ENCODE data around the gene HSPA6.
A peak's percentile ranks its signal among the peaks of the same experiment; 100 is the strongest.
"Not testable (repeated sequence)": the region's sequence is repeated elsewhere in the genome, so short reads cannot be mapped to it uniquely, and the experiment has no call there.

HSPA6 gene

DNA sequence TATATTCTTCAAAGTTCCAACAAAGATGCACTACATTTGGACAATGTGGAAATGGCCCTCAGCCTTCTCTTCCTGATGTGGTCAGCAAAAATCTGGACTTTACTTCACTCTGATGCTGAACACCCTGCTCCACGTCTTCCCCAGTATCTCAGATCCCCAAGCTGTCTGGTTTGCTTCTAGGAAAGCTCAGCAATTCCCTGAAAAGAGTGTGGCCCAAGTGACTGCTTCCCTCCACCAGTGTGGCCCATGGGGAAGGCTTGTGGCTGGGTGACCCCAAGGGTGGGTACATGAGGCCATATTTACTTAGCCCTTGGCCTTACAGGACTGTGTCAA, 10.9 kb upstream of the HSPA6 start:
- not testable (repeated sequence) for H3K4me1 Mint-ChIP-seq; H3K36me3 Mint-ChIP-seq; H3K4me3 Mint-ChIP-seq; H3K9me3 Mint-ChIP-seq; ATAC-seq (replicated peaks); DNase-seq; H3K27ac Mint-ChIP-seq; H3K27me3 Mint-ChIP-seq

DNA sequence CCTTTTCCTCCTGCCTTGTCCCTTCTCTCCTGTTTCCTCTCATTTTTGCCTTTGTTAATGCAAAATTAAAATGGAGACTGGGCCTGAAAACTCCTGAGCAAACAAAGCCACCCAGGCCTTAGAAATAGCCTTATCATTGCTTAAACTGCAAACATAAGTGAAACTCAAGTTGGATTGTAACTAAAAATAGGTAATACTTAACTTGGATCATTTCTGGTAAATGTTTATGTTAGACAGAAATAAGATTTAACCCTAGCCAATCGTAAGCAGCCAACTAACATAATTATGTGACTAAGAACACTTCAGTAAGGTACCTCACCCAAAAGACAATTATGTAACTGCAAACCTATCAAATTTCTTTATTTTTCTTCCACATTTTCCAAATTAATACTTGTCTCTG, 10.4 kb upstream of the HSPA6 start:
- H3K27ac Mint-ChIP-seq: peak overlapping the region; percentile 26
- not testable (repeated sequence) for ATAC-seq (replicated peaks); H3K4me1 Mint-ChIP-seq; H3K27me3 Mint-ChIP-seq; H3K9me3 Mint-ChIP-seq; H3K36me3 Mint-ChIP-seq; DNase-seq; H3K4me3 Mint-ChIP-seq

DNA sequence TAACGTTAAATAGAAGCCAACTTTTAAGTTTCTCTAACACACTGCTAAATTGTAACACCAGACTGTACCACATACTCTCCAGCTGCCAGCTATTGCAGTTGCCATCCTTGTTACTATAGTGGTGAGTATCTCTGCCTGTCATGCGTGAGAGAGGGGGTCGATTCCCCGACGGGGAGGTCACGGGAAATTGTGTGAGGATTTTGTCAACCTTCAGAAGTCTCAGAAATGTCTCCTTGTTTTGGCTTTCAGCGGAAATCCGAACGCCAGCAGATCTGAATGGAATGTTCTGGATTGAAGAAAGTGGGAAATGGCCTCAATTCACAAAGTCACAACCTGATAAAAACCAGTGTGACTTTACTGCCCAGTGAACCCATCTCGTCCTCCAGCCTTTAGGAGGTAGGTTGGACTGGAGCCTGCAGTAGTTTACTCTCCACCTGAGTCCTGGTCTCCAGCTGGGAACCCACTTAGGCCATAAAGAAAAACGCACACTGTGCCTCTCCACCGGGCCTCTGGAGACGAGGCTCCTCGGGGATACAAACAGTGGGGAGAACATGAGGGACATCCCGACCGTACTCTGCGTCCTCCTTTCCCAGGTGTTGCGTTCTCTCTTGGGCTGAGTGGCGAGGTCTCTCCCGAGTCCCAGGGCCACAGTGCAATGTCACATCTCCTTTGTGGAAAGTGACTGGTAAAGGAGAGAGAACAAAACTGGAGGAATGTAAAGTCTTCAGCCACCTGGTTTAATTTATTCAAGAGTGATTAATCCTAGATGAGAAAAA, 1.1 kb upstream of the HSPA6 start:
- peaks cover 9 to 12% of the 10 kb centered on the region in 2 donors for H3K4me1 Mint-ChIP-seq
- H3K36me3 Mint-ChIP-seq, H3K9me3 Mint-ChIP-seq, DNase-seq: not testable (repeated sequence)
- peak in 1 of 2 donors; percentile 1 for ATAC-seq (replicated peaks)
- peak overlapping the region; percentile 98 for H3K27ac Mint-ChIP-seq
- H3K4me3 Mint-ChIP-seq: peak overlapping the region; percentile 84 to 85
- peaks cover 12 to 15% of the 10 kb centered on the region in 2 donors for H3K27me3 Mint-ChIP-seq

DNA sequence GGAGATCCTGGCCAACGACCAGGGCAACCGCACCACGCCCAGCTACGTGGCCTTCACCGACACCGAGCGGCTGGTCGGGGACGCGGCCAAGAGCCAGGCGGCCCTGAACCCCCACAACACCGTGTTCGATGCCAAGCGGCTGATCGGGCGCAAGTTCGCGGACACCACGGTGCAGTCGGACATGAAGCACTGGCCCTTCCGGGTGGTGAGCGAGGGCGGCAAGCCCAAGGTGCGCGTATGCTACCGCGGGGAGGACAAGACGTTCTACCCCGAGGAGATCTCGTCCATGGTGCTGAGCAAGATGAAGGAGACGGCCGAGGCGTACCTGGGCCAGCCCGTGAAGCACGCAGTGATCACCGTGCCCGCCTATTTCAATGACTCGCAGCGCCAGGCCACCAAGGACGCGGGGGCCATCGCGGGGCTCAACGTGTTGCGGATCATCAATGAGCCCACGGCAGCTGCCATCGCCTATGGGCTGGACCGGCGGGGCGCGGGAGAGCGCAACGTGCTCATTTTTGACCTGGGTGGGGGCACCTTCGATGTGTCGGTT, 477 bp downstream of the HSPA6 start:
- Mint-ChIP-seq H3K27me3 (peaks cover 12 to 15% of the 10 kb centered on the region in 2 donors), H3K4me1 (peaks cover 9 to 12% of the 10 kb centered on the region in 2 donors), H3K4me3 (peak overlapping the region; percentile 77 to 81)
- H3K27ac Mint-ChIP-seq, H3K9me3 Mint-ChIP-seq, H3K36me3 Mint-ChIP-seq, DNase-seq: not testable (repeated sequence)
- peak; percentile 38 to 53 for ATAC-seq (replicated peaks)

DNA sequence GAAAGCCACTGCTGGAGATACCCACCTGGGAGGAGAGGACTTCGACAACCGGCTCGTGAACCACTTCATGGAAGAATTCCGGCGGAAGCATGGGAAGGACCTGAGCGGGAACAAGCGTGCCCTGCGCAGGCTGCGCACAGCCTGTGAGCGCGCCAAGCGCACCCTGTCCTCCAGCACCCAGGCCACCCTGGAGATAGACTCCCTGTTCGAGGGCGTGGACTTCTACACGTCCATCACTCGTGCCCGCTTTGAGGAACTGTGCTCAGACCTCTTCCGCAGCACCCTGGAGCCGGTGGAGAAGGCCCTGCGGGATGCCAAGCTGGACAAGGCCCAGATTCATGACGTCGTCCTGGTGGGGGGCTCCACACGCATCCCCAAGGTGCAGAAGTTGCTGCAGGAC, 981 bp downstream of the HSPA6 start:
- Mint-ChIP-seq H3K4me3 (peak overlapping the region; percentile 77 to 81), H3K4me1 (peaks cover 11 to 15% of the 10 kb centered on the region in 2 donors), H3K27me3 (peaks cover 12 to 17% of the 10 kb centered on the region in 2 donors)
- not testable (repeated sequence) for H3K9me3 Mint-ChIP-seq; H3K27ac Mint-ChIP-seq; H3K36me3 Mint-ChIP-seq; DNase-seq; ATAC-seq (replicated peaks)

DNA sequence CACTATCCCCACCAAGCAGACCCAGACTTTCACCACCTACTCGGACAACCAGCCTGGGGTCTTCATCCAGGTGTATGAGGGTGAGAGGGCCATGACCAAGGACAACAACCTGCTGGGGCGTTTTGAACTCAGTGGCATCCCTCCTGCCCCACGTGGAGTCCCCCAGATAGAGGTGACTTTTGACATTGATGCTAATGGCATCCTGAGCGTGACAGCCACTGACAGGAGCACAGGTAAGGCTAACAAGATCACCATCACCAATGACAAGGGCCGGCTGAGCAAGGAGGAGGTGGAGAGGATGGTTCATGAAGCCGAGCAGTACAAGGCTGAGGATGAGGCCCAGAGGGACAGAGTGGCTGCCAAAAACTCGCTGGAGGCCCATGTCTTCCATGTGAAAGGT, 1.6 kb downstream of the HSPA6 start:
- not testable (repeated sequence) for DNase-seq; H3K27ac Mint-ChIP-seq; ATAC-seq (replicated peaks); H3K4me3 Mint-ChIP-seq; H3K9me3 Mint-ChIP-seq
- Mint-ChIP-seq H3K4me1 (peaks cover 14 to 21% of the 10 kb centered on the region in 2 donors), H3K36me3 (peaks cover 10 to 14% of the 10 kb centered on the region in 2 donors), H3K27me3 (peaks cover 12 to 19% of the 10 kb centered on the region in 2 donors)

DNA sequence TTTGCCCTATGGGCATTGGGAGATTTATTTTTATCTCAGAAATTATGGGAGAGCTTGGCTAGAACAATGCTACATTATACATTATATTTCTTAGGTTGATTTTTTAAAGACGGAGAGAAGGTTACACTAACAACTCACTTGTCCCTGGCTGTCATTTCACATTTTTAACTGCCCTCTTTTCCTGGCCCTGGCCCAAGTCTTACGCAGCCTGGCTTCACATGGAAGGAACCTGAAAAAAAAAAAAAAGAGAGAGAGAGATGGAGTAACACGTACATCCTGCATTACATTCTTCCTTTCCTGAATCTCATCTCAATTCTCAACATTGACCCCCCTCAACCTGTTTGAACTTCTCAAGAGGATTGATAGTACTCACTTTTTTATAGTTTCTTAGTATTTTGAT, 4.2 kb downstream of the HSPA6 start:
- peaks cover 11 to 17% of the 10 kb centered on the region in 2 donors for H3K27me3 Mint-ChIP-seq
- H3K27ac Mint-ChIP-seq; H3K4me3 Mint-ChIP-seq; H3K9me3 Mint-ChIP-seq; DNase-seq; ATAC-seq (replicated peaks): not testable (repeated sequence)
- peaks cover 17 to 33% of the 10 kb centered on the region in 2 donors for H3K4me1 Mint-ChIP-seq
- H3K36me3 Mint-ChIP-seq: peaks cover 10 to 15% of the 10 kb centered on the region in 2 donors

DNA sequence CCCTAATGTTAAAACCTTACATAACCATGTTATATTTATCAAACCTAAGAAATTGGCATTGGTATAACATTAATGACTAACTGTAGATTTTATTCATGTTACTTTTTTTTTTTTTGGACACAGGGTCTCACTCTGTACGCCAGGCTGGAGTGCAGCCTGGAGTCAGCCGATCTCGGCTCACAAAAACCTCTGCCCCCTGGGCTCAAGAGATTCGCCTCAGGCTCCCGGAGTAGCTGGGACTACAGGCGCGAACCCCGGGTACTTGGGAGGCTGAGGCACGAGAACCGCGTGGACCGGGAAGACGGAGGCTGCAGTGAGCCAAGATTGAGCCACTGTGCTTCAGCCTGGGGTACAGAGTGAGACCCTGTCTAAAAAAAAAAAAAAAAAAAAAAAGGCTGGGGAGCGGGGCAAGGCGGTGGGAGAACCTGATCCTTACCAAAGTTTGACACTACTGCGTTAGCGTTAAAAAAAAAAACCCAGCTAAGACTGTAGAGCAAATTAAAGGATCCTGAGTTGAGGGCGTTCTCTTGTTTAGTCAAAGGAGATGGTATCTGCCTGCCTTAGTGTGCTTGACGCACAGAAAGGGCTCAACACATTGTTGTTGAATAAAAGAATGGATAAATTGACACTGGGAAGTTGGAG, 5.2 kb downstream of the HSPA6 start:
- Mint-ChIP-seq H3K4me3 (peak overlapping the region; percentile 91 to 93), H3K27me3 (peaks cover 7 to 14% of the 10 kb centered on the region in 2 donors), H3K36me3 (peaks cover 8 to 11% of the 10 kb centered on the region in 2 donors), H3K27ac (peak overlapping the region; percentile 99), H3K4me1 (peaks cover 13 to 29% of the 10 kb centered on the region in 2 donors)
- H3K9me3 Mint-ChIP-seq; DNase-seq; ATAC-seq (replicated peaks): not testable (repeated sequence)

DNA sequence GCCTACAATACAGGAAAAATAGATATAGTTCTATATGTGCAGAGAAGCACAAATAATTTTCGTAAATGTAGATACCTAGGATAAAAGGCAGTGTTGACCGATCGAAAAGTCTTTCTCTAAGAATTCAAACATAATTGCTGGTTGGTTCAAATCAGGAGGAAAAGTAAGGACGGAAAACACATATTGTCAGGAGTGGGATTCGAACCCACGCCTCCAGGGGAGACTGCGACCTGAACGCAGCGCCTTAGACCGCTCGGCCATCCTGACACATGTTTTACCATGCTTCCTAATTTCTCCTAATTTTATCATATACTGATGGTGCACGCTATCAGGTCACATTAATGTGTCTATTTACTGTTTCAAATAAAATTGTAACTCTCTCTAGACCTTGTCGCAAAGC, 5.8 kb downstream of the HSPA6 start:
- not testable (repeated sequence) for H3K9me3 Mint-ChIP-seq
- ATAC-seq (replicated peaks): peak; percentile 62 to 69
- peaks cover 8 to 11% of the 10 kb centered on the region in 2 donors for H3K36me3 Mint-ChIP-seq

DNA sequence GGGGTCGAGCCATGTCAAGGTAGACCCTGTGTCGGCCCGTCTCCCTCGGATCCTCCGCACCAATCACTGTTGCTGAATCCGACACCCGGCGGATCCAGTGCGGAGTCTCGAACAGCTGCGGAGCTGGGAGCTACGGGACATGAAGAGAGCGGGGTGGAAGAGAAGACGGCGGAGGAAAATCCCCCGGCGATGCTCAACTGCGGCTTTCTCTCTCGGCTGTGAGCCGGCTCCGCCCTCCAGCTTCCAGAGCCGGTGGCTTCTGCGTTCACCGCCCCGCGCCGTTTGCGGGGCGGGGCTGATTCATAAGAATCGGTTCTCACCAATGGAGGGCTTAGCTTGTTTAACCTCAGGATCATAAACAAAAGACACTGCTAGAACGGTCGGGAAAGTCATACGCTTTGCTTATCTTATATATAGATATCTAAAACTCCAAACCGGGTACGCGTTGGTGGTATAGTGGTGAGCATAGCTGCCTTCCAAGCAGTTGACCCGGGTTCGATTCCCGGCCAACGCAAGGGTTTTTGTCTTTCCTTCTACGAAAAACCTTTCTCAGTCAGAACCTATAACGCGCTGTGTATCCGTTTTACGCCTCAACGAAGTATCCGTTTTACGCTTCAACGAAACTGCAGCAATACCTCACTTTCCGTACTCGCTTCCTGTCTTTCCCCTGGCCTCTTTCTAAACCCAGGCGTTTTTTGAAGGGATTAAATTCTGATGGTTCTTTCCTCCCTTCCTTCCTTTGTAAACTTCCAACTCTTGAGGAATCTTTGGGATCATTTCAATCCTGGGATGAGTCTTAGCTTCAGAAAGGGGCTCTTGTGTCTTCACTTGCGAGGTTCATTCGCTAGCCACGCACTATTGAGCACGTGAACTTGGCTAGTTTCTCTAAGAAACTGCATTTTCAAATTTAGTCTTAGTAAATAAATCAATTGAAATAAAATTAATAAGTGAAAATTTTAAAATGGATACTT, 6.6 kb downstream of the HSPA6 start:
- H3K27me3 Mint-ChIP-seq: peaks cover 4 to 11% of the 10 kb centered on the region in 2 donors
- ATAC-seq (replicated peaks) (peak; percentile 78 to 87), DNase-seq (peak; percentile 85)
- not testable (repeated sequence) for H3K9me3 Mint-ChIP-seq
- H3K4me1 Mint-ChIP-seq: peaks cover 10 to 24% of the 10 kb centered on the region in 2 donors
- H3K4me3 Mint-ChIP-seq: peak overlapping the region; percentile 91 to 93
- H3K27ac Mint-ChIP-seq: peak overlapping the region; percentile 99
- peaks cover 8 to 11% of the 10 kb centered on the region in 2 donors for H3K36me3 Mint-ChIP-seq

More for the DNA sequence above, 5.8 kb downstream of the HSPA6 start:
- Mint-ChIP-seq H3K27me3 (peaks cover 7 to 14% of the 10 kb centered on the region in 2 donors), H3K4me3 (peak overlapping the region; percentile 91 to 93), H3K4me1 (peaks cover 10 to 25% of the 10 kb centered on the region in 2 donors), H3K27ac (peak overlapping the region; percentile 99)
- peak; percentile 50 for DNase-seq

DNA sequence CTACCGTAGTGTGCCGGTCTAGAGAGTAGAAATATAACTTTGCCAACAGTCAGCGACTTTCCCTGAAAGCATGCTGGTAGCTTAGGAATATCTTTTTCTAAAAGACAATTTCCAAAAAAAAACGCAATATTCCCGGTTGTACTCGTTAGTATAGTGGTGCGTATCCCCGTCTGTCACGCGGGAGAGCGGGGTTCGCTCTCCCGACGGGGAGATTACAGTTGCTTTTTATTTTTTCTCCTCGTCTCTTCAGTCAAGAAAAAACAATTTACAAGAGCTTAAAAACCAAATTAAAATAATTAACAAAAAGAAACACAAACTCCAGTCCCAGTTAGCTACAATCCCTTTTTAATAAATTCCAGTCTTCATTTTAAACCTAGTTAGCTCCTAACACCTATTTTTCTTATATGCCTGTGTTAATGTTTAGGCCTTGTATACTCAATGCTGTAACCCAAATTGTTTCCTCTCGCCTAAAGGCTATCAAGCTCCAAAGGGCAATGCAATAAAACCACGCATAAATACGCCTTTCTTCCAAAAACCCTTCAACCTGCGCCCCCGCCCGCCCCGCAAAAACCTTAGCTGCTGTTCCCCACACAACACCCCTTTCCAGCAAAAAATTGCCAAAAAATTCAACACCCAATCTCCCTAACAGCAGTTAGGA, 7.8 kb downstream of the HSPA6 start:
- peaks cover 8 to 11% of the 10 kb centered on the region in 2 donors for H3K36me3 Mint-ChIP-seq
- ATAC-seq (replicated peaks): no peak
- no peaks in the 10 kb centered on the region for H3K9me3 Mint-ChIP-seq
- no peak for DNase-seq
- H3K4me1 Mint-ChIP-seq: peaks cover 10 to 24% of the 10 kb centered on the region in 2 donors
- peak overlapping the region; percentile 10 for H3K27ac Mint-ChIP-seq
- no peak overlapping the region for H3K4me3 Mint-ChIP-seq
- H3K27me3 Mint-ChIP-seq: peaks cover 0 to 4% of the 10 kb centered on the region in 2 donors

DNA sequence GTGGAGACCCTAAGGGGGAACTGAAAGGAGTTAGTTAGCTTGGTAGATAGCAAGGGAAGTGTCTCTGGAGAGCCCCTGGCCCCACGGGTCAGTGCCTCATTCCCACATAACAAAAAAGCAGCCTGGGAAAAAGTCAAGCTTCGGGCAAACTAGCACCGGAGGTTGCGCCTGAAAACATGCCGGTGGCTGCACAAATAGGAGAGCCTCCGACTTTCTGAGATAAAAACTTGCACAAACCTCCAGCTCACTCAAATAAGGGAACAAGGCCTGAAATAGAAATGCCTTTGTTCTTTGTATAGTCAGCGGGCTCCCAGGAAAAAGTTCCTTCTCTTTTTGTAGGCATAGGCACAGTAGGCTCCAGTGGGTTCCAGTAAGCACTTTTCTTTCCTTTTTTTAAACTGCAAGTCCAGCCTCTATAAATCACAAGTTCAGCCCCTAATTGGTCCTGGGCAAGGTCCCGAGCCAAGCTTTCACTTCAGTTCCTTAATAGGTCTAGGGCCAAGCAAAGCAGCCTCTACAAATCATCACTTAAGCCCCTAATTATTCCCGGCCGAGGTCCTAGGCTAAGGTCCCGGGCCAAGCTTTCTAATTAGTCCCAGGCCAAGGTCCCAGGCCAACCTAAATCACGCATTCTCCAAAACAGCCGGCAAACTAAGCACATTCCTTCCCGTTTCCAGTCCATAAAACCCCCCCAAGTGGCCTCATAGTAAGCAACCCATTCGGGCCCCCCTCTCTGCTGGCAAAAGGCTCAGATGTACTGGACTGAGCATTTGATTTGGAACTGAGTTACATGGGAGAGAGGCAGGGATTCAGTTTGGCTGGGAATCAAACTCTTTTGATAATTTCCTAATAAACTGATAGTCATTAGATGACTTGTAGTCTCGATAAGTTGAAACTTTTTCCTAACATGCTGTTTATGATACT, 8.6 kb downstream of the HSPA6 start:
- H3K4me1 Mint-ChIP-seq: peaks cover 10 to 24% of the 10 kb centered on the region in 2 donors
- H3K9me3 Mint-ChIP-seq; H3K27me3 Mint-ChIP-seq; DNase-seq; ATAC-seq (replicated peaks); H3K4me3 Mint-ChIP-seq; H3K27ac Mint-ChIP-seq: not testable (repeated sequence)
- peaks cover 8 to 11% of the 10 kb centered on the region in 2 donors for H3K36me3 Mint-ChIP-seq
